ENCODE results near the gene CARMIL3.

The CARMIL3 gene

GRCh38 chr14:24117179-24117578 lies 65.4 kb downstream of the CARMIL3 start:
- no peak for DNase-seq
